Skeletal muscle cell (primary cell): ENCODE data around the gene SNU13.
"Not testable (repeated sequence)": the region's sequence is repeated elsewhere in the genome, so short reads cannot be mapped to it uniquely, and the experiment has no call there.

Experiments
- DNase-seq: peaks from one replicate; pipeline ENCODE4 v3.0.0-alpha.2; 2010; ENCODE audit warnings: low read depth
- H3K4me3 ChIP-seq: 2 replicates; pipeline ENCODE4 v1.5.1; 2011; ENCODE audit warnings: low read depth, mild to moderate bottlenecking, control low read depth, low read length, moderate library complexity

The SNU13 gene

GRCh38 chr22:41650229-41650628 is 38.4 kb downstream of the SNU13 start:
- no peak for DNase-seq
- no peak overlapping the region for H3K4me3 ChIP-seq

DNA sequence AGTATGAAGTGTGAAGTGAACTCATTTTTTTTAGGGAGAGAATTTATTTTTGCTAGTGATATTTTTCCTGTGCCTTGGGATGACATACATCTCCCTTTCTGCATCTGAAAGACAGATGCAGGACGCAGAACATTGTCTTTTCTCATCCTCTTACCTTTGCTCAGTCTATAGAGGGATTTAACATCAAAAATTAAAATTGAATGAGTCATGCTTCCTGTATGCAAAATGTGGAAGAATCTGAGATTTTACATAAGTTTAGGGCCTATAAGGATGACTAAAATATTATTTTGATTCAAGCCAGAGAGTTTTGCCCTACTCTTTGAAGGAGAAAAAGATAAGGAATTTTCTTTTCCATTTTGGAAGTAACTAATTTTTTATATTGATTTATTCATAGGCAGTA is 40.2 kb downstream of the SNU13 start:
- no peak for DNase-seq
- no peak overlapping the region for H3K4me3 ChIP-seq

GRCh38 chr22:41647771-41648170 is 40.9 kb downstream of the SNU13 start:
- no peak overlapping the region for H3K4me3 ChIP-seq
- no peak for DNase-seq

GRCh38 chr22:41642331-41643110 is 46.1 kb downstream of the SNU13 start:
- no peak overlapping the region for H3K4me3 ChIP-seq
- DNase-seq: no peak

- no peak overlapping the region for H3K4me3 ChIP-seq
- no peak for DNase-seq
These were observed 46.8 kb downstream of the SNU13 start for GRCh38 chr22:41641854-41642253.

- DNase-seq: no peak
- H3K4me3 ChIP-seq: no peak overlapping the region
These were observed 49.9 kb downstream of the SNU13 start for GRCh38 chr22:41638748-41639147.

DNA sequence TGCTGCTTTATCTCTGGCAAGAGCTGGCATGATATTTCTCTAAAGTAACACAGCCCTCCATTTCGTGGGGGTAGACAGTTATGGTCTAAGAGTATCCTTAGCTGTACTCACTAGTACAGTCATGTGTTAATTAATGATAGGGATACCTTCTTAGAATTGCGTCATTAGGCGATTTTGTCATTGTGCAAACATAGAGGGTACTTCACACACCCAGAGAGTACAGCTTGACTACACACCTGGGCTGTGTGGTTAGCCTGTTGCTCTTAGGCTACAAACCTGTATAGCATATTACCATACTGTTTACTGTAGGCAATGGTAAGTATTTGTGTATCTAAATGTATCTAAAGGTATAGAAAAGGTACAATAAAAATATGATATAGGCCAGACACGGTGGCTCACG is 50.5 kb downstream of the SNU13 start:
- no peak overlapping the region for H3K4me3 ChIP-seq

GRCh38 chr22:41637623-41638022 is 51.0 kb downstream of the SNU13 start:
- not testable (repeated sequence) for DNase-seq, H3K4me3 ChIP-seq

More for the DNA sequence above, 50.5 kb downstream of the SNU13 start:
- no peak for DNase-seq

- no peak overlapping the region for H3K4me3 ChIP-seq
- DNase-seq: no peak
These were observed 52.2 kb downstream of the SNU13 start for GRCh38 chr22:41636467-41636866.

DNA sequence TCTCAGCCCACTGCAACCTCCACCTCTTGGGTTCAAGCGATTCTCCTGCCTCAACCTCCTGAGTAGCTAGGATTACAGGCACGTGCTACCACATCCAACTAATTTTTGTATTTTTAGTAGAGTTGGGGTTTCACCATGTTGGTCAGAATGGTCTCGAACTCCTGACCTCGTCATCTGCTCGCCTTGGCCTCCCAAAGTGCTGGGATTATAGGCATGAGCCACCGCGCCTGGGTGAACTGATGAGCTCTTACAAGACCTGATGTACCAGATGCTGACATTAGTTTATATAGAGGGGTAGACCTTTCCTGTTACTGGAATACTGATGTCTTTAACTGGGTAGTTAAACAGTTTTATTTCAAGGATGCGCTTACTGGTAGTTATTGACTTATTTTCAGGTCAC is 54.1 kb downstream of the SNU13 start:
- H3K4me3 ChIP-seq, DNase-seq: not testable (repeated sequence)

DNA sequence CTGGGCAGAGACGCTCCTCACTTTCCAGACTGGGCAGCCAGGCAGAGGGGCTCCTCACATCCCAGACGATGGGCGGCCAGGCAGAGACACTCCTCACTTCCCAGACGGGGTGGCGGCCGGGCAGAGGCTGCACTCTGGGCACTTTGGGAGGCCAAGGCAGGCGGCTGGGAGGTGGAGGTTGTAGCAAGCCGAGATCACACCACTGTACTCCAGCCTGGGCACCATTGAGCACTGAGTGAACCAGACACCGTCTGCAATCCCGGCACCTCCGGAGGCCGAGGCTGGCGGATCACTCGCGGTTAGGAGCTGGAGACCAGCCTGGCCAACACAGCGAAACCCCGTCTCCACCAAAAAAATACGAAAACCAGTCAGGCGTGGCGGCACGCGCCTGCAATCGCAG is 57.1 kb downstream of the SNU13 start:
- DNase-seq, H3K4me3 ChIP-seq: not testable (repeated sequence)

GRCh38 chr22:41631115-41631514 is 57.6 kb downstream of the SNU13 start:
- not testable (repeated sequence) for H3K4me3 ChIP-seq, DNase-seq

GRCh38 chr22:41625577-41625976 is 63.1 kb downstream of the SNU13 start:
- no peak for DNase-seq
- no peak overlapping the region for H3K4me3 ChIP-seq
